Measurements from ENCODE around the gene BUB1. TPM values are rescaled to one million over a fixed set of nuclear protein-coding genes. Genes with fewer than 3 reads are reported as not detected.

Gene BUB1
- polyA plus RNA-seq, 1 donor from 2014 or later = 2.4 TPM

DNA sequence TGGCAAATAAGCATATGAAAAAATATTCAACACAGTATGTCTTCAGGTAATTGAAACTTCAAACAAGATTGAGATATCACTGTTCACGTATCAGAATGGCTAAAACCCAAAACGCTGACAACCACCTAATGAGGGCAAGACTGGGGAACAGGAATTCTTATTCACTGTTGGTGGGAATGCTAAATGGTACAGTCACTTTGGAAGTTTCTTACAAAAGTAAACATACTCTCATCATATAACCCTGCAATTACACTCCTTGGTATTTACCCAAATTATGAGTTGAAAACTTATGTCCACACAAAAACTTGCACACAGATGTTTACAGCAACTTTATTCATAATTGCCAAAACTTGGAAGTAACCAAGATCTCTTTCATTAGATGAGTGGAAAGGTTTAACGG is 30.1 kb downstream of the BUB1 start:
- TF ChIP-seq EZH2 (IDR thresholded peaks at IDR 0.05; ENCODE audit: borderline replicate concordance, insufficient read depth, low read length, poor library complexity, severe bottlenecking) = no peak
- TF ChIP-seq SMC3 (conservative IDR thresholded peaks at IDR 0.05; ENCODE audit: poor library complexity) = no peak
- TF ChIP-seq MXI1 (conservative IDR thresholded peaks at IDR 0.05; ENCODE audit: poor library complexity, severe bottlenecking) = no peak
- TF ChIP-seq CTCF (IDR thresholded peaks at IDR 0.05; ENCODE audit: poor library complexity, severe bottlenecking) = no peak
- no peak for TF ChIP-seq REST (IDR thresholded peaks at IDR 0.05; ENCODE audit: borderline replicate concordance)
- no peak for TF ChIP-seq EP300 (conservative IDR thresholded peaks at IDR 0.05; ENCODE audit: poor library complexity, severe bottlenecking)
- TF ChIP-seq TAF1 (IDR thresholded peaks at IDR 0.05; ENCODE audit: low read depth) = no peak
- no peak for TF ChIP-seq POLR2AphosphoS5 (IDR thresholded peaks at IDR 0.05)
- no peak for TF ChIP-seq RAD21 (conservative IDR thresholded peaks at IDR 0.05)
- Histone ChIP-seq H3K4me3 (ENCODE audit: low read length) (no peak overlapping the region), H3K36me3 (ENCODE audit: insufficient read depth, low read length) (no peaks in the 10 kb centered on the region), H3K4me2 (ENCODE audit: low read length) (no peak overlapping the region), H4K20me1 (ENCODE audit: insufficient read depth) (no peaks in the 10 kb centered on the region), H3K27me3 (ENCODE audit: insufficient read depth, low read depth, low read length) (no peaks in the 10 kb centered on the region), H3K9me2 (ENCODE audit: insufficient read depth, low read length) (no peaks in the 10 kb centered on the region), H3K27ac (ENCODE audit: low read length) (no peak overlapping the region), H2AFZ (ENCODE audit: low read depth, low read length) (no peak overlapping the region), H3K9me3 (ENCODE audit: low read length) (no peaks in the 10 kb centered on the region), H3K79me2 (replicated peaks; ENCODE audit: insufficient read depth, low read length) (no peaks in the 10 kb centered on the region), H3F3A (ENCODE audit: insufficient read depth, low read length, poor library complexity, severe bottlenecking) (no peaks in the 10 kb centered on the region), H3K9ac (ENCODE audit: low read length) (no peak overlapping the region)

GRCh38 chr2:110645616-110646015 is 32.2 kb downstream of the BUB1 start:
- Histone ChIP-seq H3K79me2 (replicated peaks; ENCODE audit: insufficient read depth, low read length) (no peaks in the 10 kb centered on the region), H3K36me3 (ENCODE audit: insufficient read depth, low read length) (no peaks in the 10 kb centered on the region), H2AFZ (ENCODE audit: low read depth, low read length) (no peak overlapping the region), H3K27ac (ENCODE audit: low read length) (no peak overlapping the region), H3K9me3 (ENCODE audit: low read length) (no peaks in the 10 kb centered on the region), H3K27me3 (ENCODE audit: insufficient read depth, low read depth, low read length) (no peaks in the 10 kb centered on the region), H3F3A (ENCODE audit: insufficient read depth, low read length, poor library complexity, severe bottlenecking) (no peaks in the 10 kb centered on the region), H3K4me2 (ENCODE audit: low read length) (no peak overlapping the region), H3K4me3 (ENCODE audit: low read length) (no peak overlapping the region), H3K9ac (ENCODE audit: low read length) (no peak overlapping the region), H3K9me2 (ENCODE audit: insufficient read depth, low read length) (no peaks in the 10 kb centered on the region), H4K20me1 (ENCODE audit: insufficient read depth) (no peaks in the 10 kb centered on the region)
- TF ChIP-seq REST (IDR thresholded peaks at IDR 0.05; ENCODE audit: borderline replicate concordance) (no peak), RAD21 (conservative IDR thresholded peaks at IDR 0.05) (no peak), MXI1 (conservative IDR thresholded peaks at IDR 0.05; ENCODE audit: poor library complexity, severe bottlenecking) (no peak), EZH2 (IDR thresholded peaks at IDR 0.05; ENCODE audit: borderline replicate concordance, insufficient read depth, low read length, poor library complexity, severe bottlenecking) (no peak), SMC3 (conservative IDR thresholded peaks at IDR 0.05; ENCODE audit: poor library complexity) (no peak), POLR2AphosphoS5 (IDR thresholded peaks at IDR 0.05) (no peak), EP300 (conservative IDR thresholded peaks at IDR 0.05; ENCODE audit: poor library complexity, severe bottlenecking) (no peak), TAF1 (IDR thresholded peaks at IDR 0.05; ENCODE audit: low read depth) (no peak), CTCF (IDR thresholded peaks at IDR 0.05; ENCODE audit: poor library complexity, severe bottlenecking) (no peak)
